HG02852 (cell line): ENCODE measurements around the gene SLCO4A1.

Experiments used
- ATAC-seq: cut with Tn5 transposase; IDR thresholded peaks from one replicate; pipeline ENCODE4 v1.9.1; 2021; ENCODE audit warnings: mild to moderate bottlenecking, moderate library complexity; ENCODE audit not compliant: unreplicated experiment

The SLCO4A1 gene

GRCh38 chr20:62663145-62664018 is 21.1 kb downstream of the SLCO4A1 start:
- ATAC-seq = no peak

- no peak for ATAC-seq
Observed at GRCh38 chr20:62664019-62664971, 22.0 kb downstream of the SLCO4A1 start.

GRCh38 chr20:62665153-62665754 is 23.0 kb downstream of the SLCO4A1 start:
- ATAC-seq = no peak

- ATAC-seq = no peak
Observed at GRCh38 chr20:62665826-62666735, 23.8 kb downstream of the SLCO4A1 start.

- no peak for ATAC-seq
Observed at GRCh38 chr20:62666736-62667529, 24.6 kb downstream of the SLCO4A1 start.

- no peak for ATAC-seq
Observed at GRCh38 chr20:62667530-62668440, 25.5 kb downstream of the SLCO4A1 start.

GRCh38 chr20:62668441-62669027 is 26.2 kb downstream of the SLCO4A1 start:
- no peak for ATAC-seq

- no peak for ATAC-seq
Observed at GRCh38 chr20:62669249-62669648, 26.9 kb downstream of the SLCO4A1 start.

- ATAC-seq = no peak
Observed at GRCh38 chr20:62670156-62670555, 27.9 kb downstream of the SLCO4A1 start.

- no peak for ATAC-seq
Observed at GRCh38 chr20:62670998-62671397, 28.7 kb downstream of the SLCO4A1 start.

- no peak for ATAC-seq
Observed at GRCh38 chr20:62671765-62672164, 29.5 kb downstream of the SLCO4A1 start.

GRCh38 chr20:62674370-62674769 is 32.1 kb downstream of the SLCO4A1 start:
- ATAC-seq = no peak

GRCh38 chr20:62675156-62675876 is 33.0 kb downstream of the SLCO4A1 start:
- ATAC-seq = no peak

GRCh38 chr20:62675877-62676260 is 33.6 kb downstream of the SLCO4A1 start:
- ATAC-seq = no peak

- no peak for ATAC-seq
Observed at GRCh38 chr20:62676976-62677375, 34.7 kb downstream of the SLCO4A1 start.

GRCh38 chr20:62677678-62678077 is 35.4 kb downstream of the SLCO4A1 start:
- ATAC-seq = no peak

GRCh38 chr20:62678553-62678952 is 36.2 kb downstream of the SLCO4A1 start:
- no peak for ATAC-seq
